Mucosa of rectum (tissue), 2 donors: ENCODE results near the gene RPIA.
"Not testable (repeated sequence)": the region's sequence is repeated elsewhere in the genome, so short reads cannot be mapped to it uniquely, and the experiment has no call there.

Source experiments
- H3K27ac ChIP-seq, 2 donors: one replicate each; pipeline ENCODE4 v1.7.0; 2013; ENCODE audit warnings: inconsistent platforms in 2 of 2, low read depth in 2 of 2, low read length in 2 of 2
- H3K27me3 ChIP-seq, 2 donors: one replicate each; pipeline ENCODE4 v1.7.0; 2013; ENCODE audit warnings: low read length in 2 of 2; ENCODE audit not compliant: control insufficient read depth in 2 of 2, insufficient read depth in 2 of 2
- H3K36me3 ChIP-seq, 2 donors: one replicate each; pipeline ENCODE4 v1.7.0; 2013; ENCODE audit warnings: low read length in 2 of 2; ENCODE audit not compliant: control insufficient read depth in 2 of 2, insufficient read depth in 2 of 2
- H3K4me1 ChIP-seq, 2 donors: one replicate each; pipeline ENCODE4 v1.7.0; 2013; ENCODE audit warnings: low read length in 2 of 2, mild to moderate bottlenecking in 1 of 2; ENCODE audit not compliant: control insufficient read depth in 2 of 2, insufficient read depth in 2 of 2
- H3K4me3 ChIP-seq, 2 donors: one replicate each; pipeline ENCODE4 v1.7.0; 2013; ENCODE audit warnings: low read length in 2 of 2
- H3K9ac ChIP-seq, 2 donors: one replicate each; pipeline ENCODE4 v1.7.0; 2013; ENCODE audit warnings: low read length in 2 of 2, low read depth in 1 of 2, mild to moderate bottlenecking in 1 of 2
- H3K9me3 ChIP-seq, 2 donors: one replicate each; pipeline ENCODE4 v1.7.0; 2013; ENCODE audit warnings: low read length in 2 of 2; ENCODE audit not compliant: control insufficient read depth in 2 of 2
- donor health status: healthy.
- donor health status: Normal muscosa, but diverticular disease.

The RPIA gene

DNA sequence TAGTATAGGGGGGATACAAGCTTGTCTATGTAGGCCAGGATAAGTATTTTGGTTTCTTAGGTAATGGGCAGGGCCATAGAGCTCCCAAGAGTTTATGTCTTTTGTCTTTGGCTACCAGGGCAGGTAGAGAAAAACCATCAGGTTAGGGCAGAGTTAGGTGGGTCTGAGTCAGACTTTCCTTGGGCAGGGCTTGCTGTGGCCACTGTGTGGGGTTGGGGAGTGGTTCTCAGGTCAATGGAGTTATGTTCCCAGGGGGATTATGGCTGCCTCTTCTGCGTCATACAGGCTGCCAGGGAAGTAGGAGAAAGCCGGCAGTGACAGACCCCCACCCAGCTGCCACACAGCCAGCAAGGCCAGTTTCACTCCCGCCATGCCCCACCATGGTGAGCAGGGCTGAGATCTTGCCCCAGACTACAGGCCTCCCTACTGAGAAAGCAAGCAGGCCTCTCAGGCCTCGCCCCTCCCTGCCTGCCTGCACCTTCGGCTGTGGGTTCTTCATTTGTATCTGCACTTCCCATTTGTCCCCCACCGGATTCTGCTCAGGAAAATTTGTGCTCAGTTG lies 55.5 kb downstream of the RPIA start:
- Histone ChIP-seq H3K4me1 (peaks cover 0 to 18% of the 10 kb centered on the region in 2 donors), H3K27ac (peak overlapping the region; percentile 70 to 76), H3K9me3 (peaks cover 0 to 3% of the 10 kb centered on the region in 2 donors), H3K27me3 (no peaks in the 10 kb centered on the region), H3K36me3 (peaks cover 36 to 37% of the 10 kb centered on the region in 2 donors), H3K4me3 (no peak overlapping the region), H3K9ac (no peak overlapping the region)

DNA sequence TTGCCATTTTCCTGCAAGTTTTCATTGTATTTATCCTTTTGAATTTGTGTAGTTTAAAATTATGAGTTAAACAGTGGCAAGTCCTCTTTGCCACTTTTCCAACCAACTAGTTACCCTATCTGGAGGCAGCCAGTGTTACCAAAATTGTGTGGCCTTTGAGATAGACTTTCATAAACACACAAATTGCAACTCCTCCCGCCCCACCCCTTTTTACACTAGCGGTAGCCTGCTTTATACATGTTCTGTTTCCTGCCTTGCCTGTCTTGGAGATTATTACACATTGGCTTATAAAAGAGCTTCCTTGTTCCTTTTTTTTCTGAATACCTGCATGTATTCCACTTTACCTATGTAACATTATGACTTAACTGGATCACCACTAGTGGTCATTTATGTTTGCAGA lies 56.5 kb downstream of the RPIA start:
- Histone ChIP-seq H3K27ac (peak overlapping the region; percentile 70 to 76), H3K36me3 (peaks cover 32 to 41% of the 10 kb centered on the region in 2 donors)

DNA sequence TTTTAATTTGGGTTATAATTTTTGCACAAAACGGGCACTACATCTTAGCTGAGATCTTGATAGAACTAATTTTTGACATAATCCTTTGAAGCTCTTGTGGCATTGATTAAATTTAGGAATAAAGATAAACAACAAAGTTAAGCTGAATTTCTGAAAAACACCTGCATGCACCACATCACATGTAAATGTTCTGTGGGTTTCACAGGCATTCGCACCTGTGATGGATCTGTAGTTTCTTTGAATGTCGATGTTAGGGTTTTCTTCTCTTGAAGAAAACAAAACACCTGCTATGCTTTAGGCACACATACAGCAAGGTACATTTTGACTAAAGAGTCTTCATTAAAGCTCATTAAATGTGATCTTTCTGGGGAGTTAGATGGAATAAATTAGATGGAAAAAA lies 60.3 kb downstream of the RPIA start:
- peaks cover 23 to 32% of the 10 kb centered on the region in 2 donors for H3K36me3 ChIP-seq

More for the DNA sequence above, 56.5 kb downstream of the RPIA start:
- no peaks in the 10 kb centered on the region for H3K27me3 ChIP-seq
- peaks cover 0 to 3% of the 10 kb centered on the region in 2 donors for H3K9me3 ChIP-seq
- peaks cover 0 to 18% of the 10 kb centered on the region in 2 donors for H3K4me1 ChIP-seq
- peak overlapping the region in 1 of 2 donors; percentile 23 for H3K9ac ChIP-seq
- no peak overlapping the region for H3K4me3 ChIP-seq

DNA sequence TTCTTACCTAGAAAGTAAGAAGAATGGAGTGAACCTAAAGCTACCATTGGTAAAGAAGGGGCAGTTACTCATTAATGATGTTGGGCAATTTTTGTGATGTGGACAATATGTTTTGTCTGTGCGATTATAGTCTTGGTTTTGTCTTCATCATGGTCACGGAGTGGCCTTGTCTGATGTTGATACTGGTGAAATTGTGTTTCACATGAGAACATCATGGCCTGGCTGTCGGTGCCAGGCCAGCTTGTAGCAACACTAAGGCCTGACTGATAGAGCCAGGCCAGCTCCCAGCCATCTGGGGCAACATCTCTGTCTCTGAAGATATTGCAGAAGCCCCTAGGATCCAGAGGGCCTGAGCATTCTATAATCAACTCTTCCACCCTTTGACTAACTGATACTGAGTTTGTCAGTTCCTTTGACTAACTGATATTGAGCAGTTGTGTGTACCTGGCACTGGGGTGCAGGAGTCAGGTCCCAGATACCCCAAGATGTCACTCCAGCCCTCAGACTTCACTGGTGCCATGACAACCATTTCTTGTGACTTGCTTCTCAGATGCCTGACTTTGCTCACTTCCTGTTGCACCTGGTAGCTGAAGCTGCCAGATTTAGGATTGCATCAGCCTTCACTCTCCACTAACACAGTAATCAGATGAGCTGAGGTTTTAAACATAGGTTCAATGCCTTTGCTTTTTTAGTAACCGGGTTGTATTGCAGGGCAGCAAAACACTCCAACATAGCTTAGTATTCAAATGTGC lies 62.5 kb downstream of the RPIA start:
- no peak overlapping the region for H3K9ac ChIP-seq
- H3K36me3 ChIP-seq: peaks cover 20 to 25% of the 10 kb centered on the region in 2 donors
- H3K4me1 ChIP-seq: peaks cover 0 to 3% of the 10 kb centered on the region in 2 donors
- H3K9me3 ChIP-seq: no peaks in the 10 kb centered on the region
- H3K4me3 ChIP-seq: no peak overlapping the region
- no peaks in the 10 kb centered on the region for H3K27me3 ChIP-seq
- peak overlapping the region; percentile 45 to 78 for H3K27ac ChIP-seq

More for the DNA sequence above, 60.3 kb downstream of the RPIA start:
- Histone ChIP-seq H3K27ac (peak overlapping the region; percentile 67 to 78), H3K4me3 (no peak overlapping the region), H3K4me1 (peaks cover 3 to 18% of the 10 kb centered on the region in 2 donors), H3K9me3 (no peaks in the 10 kb centered on the region), H3K27me3 (no peaks in the 10 kb centered on the region), H3K9ac (no peak overlapping the region)

DNA sequence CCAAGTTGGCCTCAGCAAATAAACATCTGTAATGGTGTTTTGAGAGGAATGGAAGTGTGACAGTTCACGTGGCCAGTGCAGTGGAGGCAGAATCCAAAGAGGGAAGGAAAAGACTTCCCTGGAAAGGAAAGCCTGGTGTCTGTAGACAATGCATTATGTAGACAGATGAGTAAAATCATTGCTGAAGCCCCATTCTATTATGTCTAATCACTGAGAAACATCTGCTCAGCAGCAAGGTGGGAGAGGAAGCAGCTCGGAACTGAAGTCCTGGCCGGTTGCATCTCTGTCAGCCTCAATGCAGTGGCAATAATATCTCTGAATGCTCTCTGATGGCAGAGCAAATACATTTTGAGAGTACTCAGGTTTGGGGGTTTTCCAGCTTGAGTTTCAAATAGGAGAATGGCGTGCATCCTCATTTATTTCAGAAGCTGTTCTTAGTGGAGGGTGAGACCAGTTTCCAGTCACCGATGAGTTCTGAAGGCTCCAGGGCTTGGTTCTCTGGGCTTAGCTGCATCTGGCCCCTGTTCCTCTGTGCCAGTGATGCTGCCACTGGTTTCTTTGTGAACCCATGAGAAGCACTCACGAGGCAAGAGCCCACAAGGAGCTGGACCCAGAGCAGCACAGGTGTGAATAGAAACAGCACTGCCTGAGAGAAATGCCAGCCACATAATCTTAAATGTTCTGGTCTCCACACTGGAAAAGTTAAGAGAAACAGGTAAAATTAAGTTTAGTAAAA lies 63.3 kb downstream of the RPIA start:
- peaks cover 0 to 3% of the 10 kb centered on the region in 2 donors for H3K4me1 ChIP-seq
- peaks cover 17 to 22% of the 10 kb centered on the region in 2 donors for H3K36me3 ChIP-seq
- peak overlapping the region; percentile 32 to 78 for H3K27ac ChIP-seq
- no peak overlapping the region for H3K4me3 ChIP-seq
- H3K9ac ChIP-seq: no peak overlapping the region
- H3K9me3 ChIP-seq: no peaks in the 10 kb centered on the region
- H3K27me3 ChIP-seq: no peaks in the 10 kb centered on the region

DNA sequence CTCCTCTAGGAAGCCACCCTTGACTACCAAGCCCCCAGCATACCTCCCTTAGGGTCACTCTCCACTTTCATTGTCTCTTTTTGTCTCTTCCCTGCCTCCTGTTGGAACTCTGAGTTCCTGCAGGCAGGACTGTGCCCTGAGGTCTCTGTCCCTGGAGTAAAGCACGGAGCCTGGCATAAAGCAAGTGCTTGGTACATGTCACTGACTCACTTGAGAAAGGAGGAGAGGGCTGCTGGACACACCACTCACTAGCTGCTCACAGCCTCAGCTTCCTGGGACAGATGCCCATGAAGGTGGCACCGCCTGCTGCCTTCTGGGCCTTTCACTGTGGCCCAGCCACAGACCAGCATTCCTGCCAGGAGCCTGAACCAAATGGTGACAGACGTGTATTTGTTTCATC lies 64.4 kb downstream of the RPIA start:
- Histone ChIP-seq H3K9ac (no peak overlapping the region), H3K27ac (peak overlapping the region; percentile 51 to 53), H3K4me1 (peaks cover 0 to 3% of the 10 kb centered on the region in 2 donors), H3K36me3 (peaks cover 9 to 16% of the 10 kb centered on the region in 2 donors), H3K27me3 (no peaks in the 10 kb centered on the region), H3K9me3 (no peaks in the 10 kb centered on the region), H3K4me3 (no peak overlapping the region)

DNA sequence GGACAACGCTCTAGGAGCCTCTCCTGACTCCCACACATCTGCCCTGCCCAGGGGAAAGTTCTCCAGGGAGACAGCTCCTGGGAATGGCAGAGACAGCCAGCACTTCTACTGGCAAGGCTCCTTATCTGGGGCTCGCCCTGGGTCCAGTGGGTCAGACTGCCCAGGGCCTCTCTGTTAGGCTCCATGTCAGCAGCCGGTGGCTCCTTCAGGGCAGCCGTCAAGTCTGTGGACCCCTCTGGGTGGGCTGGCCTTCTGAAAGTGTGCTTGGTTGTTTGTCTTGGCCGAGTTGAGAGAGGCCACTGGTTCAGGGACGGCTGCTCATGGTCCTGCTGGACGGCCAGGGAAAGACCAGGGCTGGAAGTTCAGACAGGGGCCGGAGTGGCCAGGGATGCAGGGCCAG lies 65.6 kb downstream of the RPIA start:
- Histone ChIP-seq H3K9me3 (no peaks in the 10 kb centered on the region), H3K4me3 (no peak overlapping the region), H3K27me3 (no peaks in the 10 kb centered on the region), H3K9ac (no peak overlapping the region), H3K27ac (no peak overlapping the region), H3K4me1 (peaks cover 0 to 3% of the 10 kb centered on the region in 2 donors), H3K36me3 (peaks cover 0 to 10% of the 10 kb centered on the region in 2 donors)

DNA sequence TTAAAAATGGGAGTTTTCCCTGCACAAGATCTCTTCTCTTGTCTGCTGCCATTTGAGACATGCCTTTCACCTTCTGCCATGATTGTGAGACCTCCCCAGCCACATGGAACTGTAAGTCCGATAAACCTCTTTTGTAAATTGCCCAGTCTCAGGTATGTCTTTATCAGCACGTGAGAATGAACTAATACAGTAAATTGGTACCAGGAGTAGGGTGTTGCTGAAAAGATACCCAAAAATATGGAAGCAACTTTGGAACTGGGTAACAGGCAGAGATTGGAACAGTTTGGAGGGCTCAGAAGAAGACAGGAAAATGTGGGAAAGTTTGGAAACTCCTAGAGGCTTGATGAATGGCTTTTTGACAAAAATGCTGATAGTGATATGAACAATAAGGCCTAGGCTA lies 67.2 kb downstream of the RPIA start:
- H3K4me3 ChIP-seq, H3K27me3 ChIP-seq, H3K9ac ChIP-seq, H3K4me1 ChIP-seq, H3K27ac ChIP-seq, H3K9me3 ChIP-seq, H3K36me3 ChIP-seq: not testable (repeated sequence)

DNA sequence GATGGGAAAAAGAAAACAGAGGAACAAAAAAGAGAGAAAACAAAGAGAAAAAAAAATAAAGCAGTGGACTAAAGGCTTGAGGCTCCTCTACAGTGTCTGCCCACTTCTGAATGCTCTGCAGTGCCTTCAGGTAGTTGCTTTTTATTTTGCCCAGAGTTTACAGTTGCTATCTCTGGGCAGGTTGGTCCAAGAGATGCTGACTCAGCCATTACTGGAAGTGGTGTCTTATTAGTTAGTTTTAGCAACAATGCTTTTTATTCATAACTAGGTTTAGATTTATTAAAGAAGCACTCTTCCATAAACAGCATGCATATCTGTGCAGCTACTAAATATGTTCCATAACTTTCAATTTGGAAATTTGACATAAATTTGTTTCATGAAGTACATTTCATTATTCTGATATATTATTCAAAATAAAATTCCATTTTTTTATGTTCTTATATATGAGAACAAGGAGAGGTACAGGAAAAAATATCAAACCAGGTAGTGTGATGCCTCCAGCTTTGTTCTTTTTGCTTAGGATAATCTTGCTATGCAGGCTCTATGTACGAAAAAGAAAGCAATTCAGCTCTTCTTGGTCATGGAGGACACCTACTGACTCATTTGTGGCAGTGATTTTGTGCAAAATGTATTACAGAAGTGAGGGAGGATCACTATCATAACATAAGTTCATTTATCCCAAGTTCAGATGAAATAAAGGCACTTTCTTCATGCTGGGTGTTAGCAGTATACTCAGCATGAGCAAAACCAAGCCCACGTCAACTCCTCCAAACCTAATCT lies 69.5 kb downstream of the RPIA start:
- Histone ChIP-seq H3K27ac (no peak overlapping the region), H3K9ac (no peak overlapping the region), H3K4me1 (no peaks in the 10 kb centered on the region)

More for the DNA sequence above, 69.5 kb downstream of the RPIA start:
- Histone ChIP-seq H3K27me3 (peaks cover 0 to 3% of the 10 kb centered on the region in 2 donors), H3K36me3 (no peaks in the 10 kb centered on the region), H3K4me3 (no peak overlapping the region), H3K9me3 (no peaks in the 10 kb centered on the region)
